A549 (cell line): ENCODE results near the gene NEUROD1. TPM values are rescaled to one million over a fixed set of nuclear protein-coding genes. Genes with fewer than 3 reads are reported as not detected.

Source experiments
- ATAC-seq, 2 experiments: fragments of 200-7000 bp in 1 of 2; fragments of >200 bp in 1 of 2; cut with Nextera tagmentation in 1 of 2; cut with Tn5 transposase in 1 of 2; 3 replicates each; pipeline versions ENCODE4 v1.8.0 to v1.9.1; 2018 to 2020; ENCODE audit warnings: mild to moderate bottlenecking in 1 of 2, moderate library complexity in 1 of 2
- CTCF ChIA-PET: fragments of 300-600 bp; sonication (Branson Sonifier 250); formaldehyde crosslinking; extraction: SDS; loops from one replicate; lab custom pipeline; 2021; ENCODE audit warnings: antibody characterized with exemption, inconsistent platforms; lab: Yijun Ruan, JAX
- POLR2A ChIA-PET: fragments of 350-600 bp; formaldehyde crosslinking; extraction: SDS; loops from one replicate; lab custom pipeline; 2021; ENCODE audit warnings: antibody characterized with exemption, inconsistent platforms; lab: Yijun Ruan, JAX
- DNase-seq, 2 experiments: peaks; one replicate each; pipeline versions ENCODE4 v3.0.0 to v3.0.0-alpha.2; 2011 to 2016; ENCODE audit warnings: low read depth in 1 of 2, low spot score in 1 of 2
- FAIRE-seq: peaks from 2 replicates; lab custom pipeline; 2011; peaks lifted over from hg19 to GRCh38; lab: Jason Lieb, UNC
- H3K27ac ChIP-seq, 2 experiments: fragments of >200 bp; sonication (Bioruptor Twin); formaldehyde crosslinking; 3 replicates each; pipeline ENCODE4 v1.5.1; 2016 to 2017
- H3K4me1 ChIP-seq: fragments of >200 bp; sonication (Bioruptor Twin); formaldehyde crosslinking; 3 replicates; pipeline ENCODE4 v1.6.1; 2016
- H3K4me2 ChIP-seq: fragments of >200 bp; sonication (Bioruptor Twin); formaldehyde crosslinking; 3 replicates; pipeline ENCODE4 v1.6.1; 2016
- H3K4me3 ChIP-seq: fragments of >200 bp; sonication (Bioruptor Twin); formaldehyde crosslinking; 3 replicates; pipeline ENCODE4 v1.5.1; 2016
- H3K9me3 ChIP-seq: fragments of >200 bp; sonication (Bioruptor Twin); formaldehyde crosslinking; 3 replicates; pipeline ENCODE4 v1.6.1; 2016
- ATOH8 ChIP-seq: fragments of 250-450 bp; sonication (Bioruptor Pico); IDR thresholded peaks from 2 replicates; pipeline ENCODE4 v1.5.0; 2020; ENCODE audit warnings: low read depth, mild to moderate bottlenecking, moderate library complexity
- BHLHE40 ChIP-seq: IDR thresholded peaks from 2 replicates; pipeline ENCODE4 v1.6.1; 2012; ENCODE audit warnings: low read depth, low read length, inconsistent platforms
- CBX2 ChIP-seq: fragments of 200-600 bp; sonication (generic); IDR thresholded peaks from 2 replicates; pipeline ENCODE4 v1.6.1; 2016; ENCODE audit warnings: low read depth, mild to moderate bottlenecking, borderline replicate concordance
- CHD4 ChIP-seq: fragments of 200-600 bp; sonication (generic); IDR thresholded peaks from 2 replicates; pipeline ENCODE4 v1.6.1; 2016; ENCODE audit warnings: antibody characterized with exemption, mild to moderate bottlenecking, borderline replicate concordance
- ELK1 ChIP-seq: fragments of 150-350 bp; IDR thresholded peaks from 2 replicates; pipeline ENCODE4 v1.6.1; 2014; ENCODE audit warnings: low read depth, mild to moderate bottlenecking, low read length
- ESRRA ChIP-seq: fragments of 150-350 bp; IDR thresholded peaks from 2 replicates; pipeline ENCODE4 v1.6.1; 2014; ENCODE audit warnings: mild to moderate bottlenecking, low read length, borderline replicate concordance
- HDAC2 ChIP-seq: fragments of 200-600 bp; sonication (generic); IDR thresholded peaks from 2 replicates; pipeline ENCODE4 v1.6.1; 2016
- HEYL ChIP-seq: fragments of 250-450 bp; sonication (Bioruptor Pico); IDR thresholded peaks from 2 replicates; pipeline ENCODE4 v1.8.0; 2021; ENCODE audit warnings: mild to moderate bottlenecking, moderate library complexity
- JUNB ChIP-seq: fragments of >200 bp; sonication (Bioruptor Twin); formaldehyde crosslinking; IDR thresholded peaks from 2 replicates; pipeline ENCODE4 v1.6.1; 2016
- KDM1A ChIP-seq: fragments of 200-600 bp; sonication (generic); IDR thresholded peaks from 2 replicates; pipeline ENCODE4 v1.6.1; 2016; ENCODE audit warnings: low read depth, mild to moderate bottlenecking
- KDM5A ChIP-seq: fragments of 200-600 bp; sonication (generic); IDR thresholded peaks from 2 replicates; pipeline ENCODE4 v1.6.1; 2016; ENCODE audit warnings: antibody characterized with exemption, mild to moderate bottlenecking
- MYC ChIP-seq: IDR thresholded peaks from 2 replicates; pipeline ENCODE4 v1.6.1; 2012; ENCODE audit warnings: mild to moderate bottlenecking, inconsistent platforms, low read length, improper control_type of control experiment, borderline replicate concordance
- NFE2L2 ChIP-seq: fragments of 150-350 bp; conservative IDR thresholded peaks from 2 replicates; pipeline ENCODE4 v1.6.1; 2014; ENCODE audit warnings: low read length
- PBX3 ChIP-seq: IDR thresholded peaks from 2 replicates; pipeline ENCODE4 v1.6.1; 2012
- PHF8 ChIP-seq: fragments of 200-600 bp; sonication (generic); IDR thresholded peaks from 2 replicates; pipeline ENCODE4 v1.6.1; 2016; ENCODE audit warnings: low read depth, mild to moderate bottlenecking, antibody characterized with exemption, moderate library complexity, borderline replicate concordance
- POLR2A ChIP-seq: IDR thresholded peaks from 2 replicates; pipeline ENCODE4 v1.6.1; 2012; ENCODE audit warnings: mild to moderate bottlenecking, low read length
- POLR2AphosphoS2 ChIP-seq: conservative IDR thresholded peaks from 2 replicates; pipeline ENCODE4 v1.6.1; 2012; ENCODE audit warnings: low read length, improper control_type of control experiment, inconsistent platforms
- ZC3H11A ChIP-seq: fragments of 450-650 bp; IDR thresholded peaks from 2 replicates; pipeline ENCODE4 v1.6.1; 2014; ENCODE audit warnings: antibody characterized with exemption, mild to moderate bottlenecking
- ZNF302 ChIP-seq: fragments of 250-450 bp; sonication (Bioruptor Pico); IDR thresholded peaks from 2 replicates; pipeline ENCODE4 v1.9.0; 2021; ENCODE audit warnings: inconsistent platforms, mild to moderate bottlenecking, moderate library complexity
- ZSCAN20 ChIP-seq: fragments of 250-450 bp; sonication (Bioruptor Pico); IDR thresholded peaks from 2 replicates; pipeline ENCODE4 v1.8.0; 2022; ENCODE audit warnings: mild to moderate bottlenecking, moderate library complexity
- WGBS: methylation state at CpG from one replicate; pipeline ENCODE4 v1.1.6; 2017; ENCODE audit errors: missing lambda C conversion rate; 5-methylcytosine and 5-hydroxymethylcytosine counted together
- polyA plus RNA-seq, 4 experiments: library from polyadenylated mRNA; depleted of rRNA in 3 of 4; stranded (reverse); fragments of >200 nt; fragmentation: RNase III in 1 of 4; extraction: RNeasy Plus Mini Kit Qiagen cat#74134 plus additional on column Dnase treatment in 1 of 4; gene quantifications; 2 replicates in 3 of 4; 3 replicates in 1 of 4; pipeline ENCODE4 v1.2.3, GENCODE V29; 2011 to 2017
- TF ChIP-seq, protein P1 (sequence below): fragments of 450-650 bp; IDR thresholded peaks from 2 replicates; pipeline ENCODE4 v1.6.1; 2014; ENCODE audit warnings: antibody characterized with exemption
- TF ChIP-seq, protein P2 (sequence below): fragments of 250-450 bp; sonication (Bioruptor Pico); IDR thresholded peaks from 2 replicates; pipeline ENCODE4 v1.5.0; 2021; ENCODE audit warnings: mild to moderate bottlenecking, moderate library complexity, borderline replicate concordance

NEUROD1 gene
- polyA plus RNA-seq, 2 of the 4 experiments (the other 2 are of a cell fraction) = not detected

GRCh38 chr2:181673173-181673572 is 7.1 kb downstream of the NEUROD1 start:
- ATAC-seq (no peak), FAIRE-seq (no peak), DNase-seq (no peak)
- CTCF ChIA-PET = no interaction called here
- Histone ChIP-seq H3K4me3 (no peak overlapping the region), H3K4me1 (peaks cover 5% of the 10 kb centered on the region; the same call in 1 of the 3 replicates), H3K9me3 (no peaks in the 10 kb centered on the region), H3K4me2 (no peak overlapping the region), H3K27ac (no peak overlapping the region)
- TF ChIP-seq ESRRA = no peak
- no peak for TF ChIP-seq PHF8
- no peak for TF ChIP-seq HEYL (CRISPR knock-in tag)
- TF ChIP-seq POLR2A = no peak
- no peak for TF ChIP-seq ZSCAN20 (CRISPR knock-in tag)
- TF ChIP-seq PBX3 = no peak
- no peak for TF ChIP-seq BHLHE40
- TF ChIP-seq ATOH8 (CRISPR knock-in tag) = no peak
- no peak for TF ChIP-seq ZC3H11A
- no peak for TF ChIP-seq CBX2
- TF ChIP-seq, protein P1, sequence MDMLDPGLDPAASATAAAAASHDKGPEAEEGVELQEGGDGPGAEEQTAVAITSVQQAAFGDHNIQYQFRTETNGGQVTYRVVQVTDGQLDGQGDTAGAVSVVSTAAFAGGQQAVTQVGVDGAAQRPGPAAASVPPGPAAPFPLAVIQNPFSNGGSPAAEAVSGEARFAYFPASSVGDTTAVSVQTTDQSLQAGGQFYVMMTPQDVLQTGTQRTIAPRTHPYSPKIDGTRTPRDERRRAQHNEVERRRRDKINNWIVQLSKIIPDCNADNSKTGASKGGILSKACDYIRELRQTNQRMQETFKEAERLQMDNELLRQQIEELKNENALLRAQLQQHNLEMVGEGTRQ = no peak
- no peak for TF ChIP-seq POLR2AphosphoS2
- no peak for TF ChIP-seq NFE2L2
- no peak for TF ChIP-seq KDM1A
- TF ChIP-seq HDAC2 = no peak
- WGBS = 0% methylated on average over 2 of the region's 2 CpGs
- POLR2A ChIA-PET = no interaction called here

DNA sequence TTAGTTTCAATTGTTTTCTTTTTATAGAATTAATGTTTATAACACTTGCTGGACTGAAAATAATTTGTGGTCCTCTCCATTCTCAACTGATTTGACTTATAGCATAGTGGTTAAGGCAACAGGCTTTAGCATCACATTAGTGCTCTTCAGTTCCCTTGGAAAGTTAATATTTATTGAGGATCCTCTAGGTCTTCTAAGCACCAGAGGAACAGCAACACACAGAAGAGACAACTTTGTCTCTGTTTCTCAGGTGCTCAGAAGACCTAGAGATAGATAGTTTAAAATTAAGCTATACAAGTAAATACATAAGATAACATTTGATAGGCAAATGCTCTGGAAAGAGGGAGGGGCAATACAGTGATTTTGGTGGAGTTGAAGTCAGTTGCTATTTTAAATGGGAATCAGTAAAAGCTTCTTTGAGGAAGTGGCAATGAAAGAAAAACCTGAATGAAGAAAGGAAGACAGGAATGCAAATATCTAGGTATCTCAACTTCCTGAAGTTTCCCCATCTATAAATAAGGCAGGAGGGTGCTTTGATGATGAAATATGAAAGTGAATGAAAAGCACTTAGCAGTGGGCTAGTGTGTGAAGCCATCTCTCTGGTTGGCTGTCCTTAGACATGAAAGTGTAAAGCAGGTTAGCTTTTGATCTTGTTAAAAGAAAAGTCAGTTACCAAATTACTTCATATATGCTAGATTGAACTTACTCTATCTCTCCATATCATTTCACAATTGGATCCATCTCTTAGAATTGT is 7.9 kb downstream of the NEUROD1 start:
- H3K4me2 ChIP-seq = no peak overlapping the region
- no peak for DNase-seq
- H3K4me3 ChIP-seq = no peak overlapping the region
- H3K4me1 ChIP-seq = no peaks in the 10 kb centered on the region; the same call in 2 of the 3 replicates
- CTCF ChIA-PET = no interaction called here
- H3K9me3 ChIP-seq = no peaks in the 10 kb centered on the region
- TF ChIP-seq ELK1 (no peak), PBX3 (no peak), MYC (no peak), HEYL (CRISPR knock-in tag) (no peak), CHD4 (no peak), ZSCAN20 (CRISPR knock-in tag) (no peak), JUNB (no peak), ZNF302 (CRISPR knock-in tag) (no peak), KDM5A (no peak)
- TF ChIP-seq, protein P2, sequence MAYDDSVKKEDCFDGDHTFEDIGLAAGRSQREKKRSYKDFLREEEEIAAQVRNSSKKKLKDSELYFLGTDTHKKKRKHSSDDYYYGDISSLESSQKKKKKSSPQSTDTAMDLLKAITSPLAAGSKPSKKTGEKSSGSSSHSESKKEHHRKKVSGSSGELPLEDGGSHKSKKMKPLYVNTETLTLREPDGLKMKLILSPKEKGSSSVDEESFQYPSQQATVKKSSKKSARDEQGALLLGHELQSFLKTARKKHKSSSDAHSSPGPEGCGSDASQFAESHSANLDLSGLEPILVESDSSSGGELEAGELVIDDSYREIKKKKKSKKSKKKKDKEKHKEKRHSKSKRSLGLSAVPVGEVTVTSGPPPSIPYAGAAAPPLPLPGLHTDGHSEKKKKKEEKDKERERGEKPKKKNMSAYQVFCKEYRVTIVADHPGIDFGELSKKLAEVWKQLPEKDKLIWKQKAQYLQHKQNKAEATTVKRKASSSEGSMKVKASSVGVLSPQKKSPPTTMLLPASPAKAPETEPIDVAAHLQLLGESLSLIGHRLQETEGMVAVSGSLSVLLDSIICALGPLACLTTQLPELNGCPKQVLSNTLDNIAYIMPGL = no peak
- TF ChIP-seq, all 56 proteins: peak for 0
- ATAC-seq (no peak), FAIRE-seq (no peak)
- POLR2A ChIA-PET = no interaction called here
- H3K27ac ChIP-seq = no peak overlapping the region
